GM18868 (cell line): ENCODE measurements around the gene NAALADL2.
"Not testable (repeated sequence)": the region's sequence is repeated elsewhere in the genome, so short reads cannot be mapped to it uniquely, and the experiment has no call there.

Experiments
- ATAC-seq: cut with Tn5 transposase; IDR thresholded peaks from one replicate; pipeline ENCODE4 v1.9.1; 2021; ENCODE audit warnings: mild to moderate bottlenecking, moderate library complexity; ENCODE audit not compliant: unreplicated experiment

NAALADL2 gene

GRCh38 chr3:175528693-175529092, 669.6 kb downstream of the NAALADL2 start:
- ATAC-seq = not testable (repeated sequence)

- ATAC-seq = no peak
Measured at GRCh38 chr3:175535351-175535750, 676.2 kb downstream of the NAALADL2 start.

- ATAC-seq = no peak
Measured at GRCh38 chr3:175546115-175546514, 687.0 kb downstream of the NAALADL2 start.

GRCh38 chr3:175552929-175553328, 693.8 kb downstream of the NAALADL2 start:
- ATAC-seq = no peak

GRCh38 chr3:175554801-175555200, 695.7 kb downstream of the NAALADL2 start:
- ATAC-seq = no peak

- ATAC-seq = no peak
Measured at GRCh38 chr3:175558261-175558660, 699.1 kb downstream of the NAALADL2 start.

- no peak for ATAC-seq
Measured at GRCh38 chr3:175564363-175564762, 705.2 kb downstream of the NAALADL2 start.

- no peak for ATAC-seq
Measured at GRCh38 chr3:175571096-175571495, 712.0 kb downstream of the NAALADL2 start.

- ATAC-seq = no peak
Measured at GRCh38 chr3:175573226-175573625, 714.1 kb downstream of the NAALADL2 start.

GRCh38 chr3:175580318-175580717, 721.2 kb downstream of the NAALADL2 start:
- ATAC-seq = no peak

- no peak for ATAC-seq
Measured at GRCh38 chr3:175585898-175586297, 726.8 kb downstream of the NAALADL2 start.

- no peak for ATAC-seq
Measured at GRCh38 chr3:175590745-175591144, 731.6 kb downstream of the NAALADL2 start.

- no peak for ATAC-seq
Measured at GRCh38 chr3:175591375-175591774, 732.2 kb downstream of the NAALADL2 start.

GRCh38 chr3:175593331-175593730, 734.2 kb downstream of the NAALADL2 start:
- ATAC-seq = no peak

- ATAC-seq = no peak
Measured at GRCh38 chr3:175598740-175599139, 739.6 kb downstream of the NAALADL2 start.

- ATAC-seq = no peak
Measured at GRCh38 chr3:175601521-175601920, 742.4 kb downstream of the NAALADL2 start.

GRCh38 chr3:175605851-175606250, 746.7 kb downstream of the NAALADL2 start:
- ATAC-seq = no peak

- ATAC-seq = no peak
Measured at GRCh38 chr3:175606650-175607318, 747.6 kb downstream of the NAALADL2 start.

GRCh38 chr3:175608356-175608755, 749.2 kb downstream of the NAALADL2 start:
- no peak for ATAC-seq

GRCh38 chr3:175608911-175609310, 749.8 kb downstream of the NAALADL2 start:
- ATAC-seq = no peak

GRCh38 chr3:175612487-175613196, 753.5 kb downstream of the NAALADL2 start:
- ATAC-seq = no peak

- not testable (repeated sequence) for ATAC-seq
Measured at GRCh38 chr3:175614107-175614506, 755.0 kb downstream of the NAALADL2 start.
